ENCODE measurements around the gene PPP6C.

PPP6C gene

GRCh38 chr9:125099816-125100215 lies 89.8 kb downstream of the PPP6C start:
- Histone ChIP-seq H3K27me3 (ENCODE audit: insufficient read depth, low read length) (no peaks in the 10 kb centered on the region), H3K9ac (ENCODE audit: low read length) (no peak overlapping the region), H2AFZ (ENCODE audit: low read length) (no peak overlapping the region), H3K79me2 (ENCODE audit: insufficient read depth, low read length) (no peaks in the 10 kb centered on the region), H3F3A (ENCODE audit: insufficient read depth, low read length) (no peaks in the 10 kb centered on the region), H3K27ac (ENCODE audit: low read depth, low read length, poor library complexity, severe bottlenecking) (no peak overlapping the region), H3K9me2 (ENCODE audit: low read depth, low read length) (no peaks in the 10 kb centered on the region), H3K4me1 (ENCODE audit: insufficient read depth, low read length, severe bottlenecking) (no peaks in the 10 kb centered on the region), H3K4me3 (ENCODE audit: low read depth, low read length, poor library complexity, severe bottlenecking) (no peak overlapping the region), H3K9me3 (ENCODE audit: low read length) (no peaks in the 10 kb centered on the region), H3K36me3 (ENCODE audit: insufficient read depth, low read length) (peaks cover 16% of the 10 kb centered on the region), H3K4me2 (ENCODE audit: low read length) (no peak overlapping the region), H4K20me1 (ENCODE audit: insufficient read depth, low read length) (no peaks in the 10 kb centered on the region)
- no peak for TF ChIP-seq CTCF (IDR thresholded peaks at IDR 0.05; ENCODE audit: low read length)
- TF ChIP-seq EZH2 (IDR thresholded peaks at IDR 0.05; ENCODE audit: borderline replicate concordance, low read length) = no peak
